Activated CD8-positive, alpha-beta memory T cell treated with anti-CD3 and anti-CD28 coated beads, Interleukin-2, amount 50 U/mL, for 24 hours (primary cell): ENCODE measurements around the gene CELSR3.
A peak's percentile ranks its signal among the peaks of the same experiment; 100 is the strongest.

Experiments used
- DNase-seq: peaks from one replicate; pipeline ENCODE4 v3.0.0-alpha.2; 2020; ENCODE audit errors: extremely low read depth

The CELSR3 gene

GRCh38 chr3:48662145-48662752, 437 bp downstream of the CELSR3 start:
- DNase-seq: no peak

DNA sequence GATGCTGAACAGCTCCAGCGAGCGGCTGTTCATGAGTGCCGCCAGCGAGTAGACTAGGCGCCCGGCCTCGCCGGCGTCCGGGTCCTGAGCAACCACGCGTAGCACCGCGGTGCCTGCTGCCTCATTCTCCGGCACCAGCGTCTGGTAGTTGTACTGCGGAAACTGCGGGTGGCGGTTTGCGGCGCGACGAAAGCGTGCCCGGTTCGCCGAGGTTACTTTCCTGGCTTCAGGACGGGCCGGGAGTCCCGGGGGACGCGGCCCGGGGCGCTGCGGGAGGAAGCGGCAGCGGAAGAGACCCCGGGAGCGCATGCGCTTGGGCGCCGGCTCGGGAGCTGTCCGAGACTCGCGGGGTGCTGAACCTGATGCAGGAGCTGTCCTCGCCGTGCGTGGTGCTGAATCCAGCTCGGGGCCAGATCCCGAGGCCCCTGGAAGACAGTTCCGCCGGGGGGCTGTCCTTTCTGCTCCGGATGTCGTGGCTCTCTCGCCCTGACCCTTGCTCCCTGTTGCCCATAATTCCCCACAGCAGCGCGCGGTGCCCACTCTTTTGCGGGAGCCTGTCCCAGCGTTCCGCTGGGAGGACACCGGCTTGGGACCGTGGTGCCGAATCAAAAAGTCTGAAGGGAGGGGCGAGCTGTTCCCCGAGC, 1.1 kb downstream of the CELSR3 start:
- DNase-seq: peak; percentile 47

DNA sequence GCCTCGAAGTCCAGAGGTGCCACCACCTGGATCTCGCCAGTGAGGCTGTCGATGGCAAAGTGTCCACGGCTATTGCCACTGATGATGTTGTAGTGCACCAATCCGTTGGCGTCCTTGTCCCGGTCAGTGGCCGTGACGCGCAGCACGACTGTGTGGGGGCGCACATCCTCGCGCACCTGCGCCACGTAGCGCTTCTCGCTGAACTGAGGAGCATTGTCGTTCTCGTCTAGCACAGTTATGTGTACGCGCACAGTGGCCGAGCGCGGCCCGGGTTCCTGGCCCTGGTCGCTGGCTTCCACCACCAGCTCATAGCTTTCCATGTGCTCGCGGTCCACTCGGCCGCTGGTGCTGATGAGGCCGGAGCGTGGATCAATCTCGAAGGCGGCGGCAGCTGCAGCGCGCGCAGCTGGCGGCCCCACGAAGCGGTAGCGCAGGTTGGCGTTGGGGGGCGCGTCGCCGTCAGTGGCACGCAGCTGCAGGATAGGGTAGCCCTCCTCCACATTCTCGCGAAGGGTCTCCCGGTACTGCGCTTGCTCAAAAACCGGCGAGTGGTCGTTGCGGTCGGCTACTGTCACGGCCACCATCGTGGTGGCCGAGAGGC, 1.8 kb downstream of the CELSR3 start:
- no peak for DNase-seq

GRCh38 chr3:48656841-48657281, 5.8 kb downstream of the CELSR3 start:
- no peak for DNase-seq

- no peak for DNase-seq
Measured at GRCh38 chr3:48656061-48656840, 6.4 kb downstream of the CELSR3 start.

GRCh38 chr3:48655606-48656005, 7.1 kb downstream of the CELSR3 start:
- DNase-seq: no peak

DNA sequence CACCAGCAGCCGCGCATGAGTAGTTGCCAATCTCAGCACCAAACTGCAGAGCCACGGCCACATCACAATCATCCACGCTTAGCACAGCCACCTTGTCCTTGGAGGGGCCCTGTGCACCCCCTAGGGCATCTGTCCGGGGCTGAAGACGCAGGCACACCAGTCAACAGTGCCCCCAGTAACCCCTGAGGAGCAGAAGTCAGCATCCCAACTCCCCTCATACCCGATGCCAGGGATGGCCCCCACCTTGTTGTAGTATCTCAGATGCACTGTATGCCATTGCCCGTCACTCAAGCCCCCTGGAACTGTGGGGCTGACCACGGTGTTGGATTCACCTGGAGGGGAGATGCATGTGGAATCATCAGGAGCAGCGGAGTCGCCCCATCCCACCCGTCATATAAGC, 7.6 kb downstream of the CELSR3 start:
- DNase-seq: no peak

- DNase-seq: no peak
Measured at GRCh38 chr3:48652923-48653715, 9.6 kb downstream of the CELSR3 start.

DNA sequence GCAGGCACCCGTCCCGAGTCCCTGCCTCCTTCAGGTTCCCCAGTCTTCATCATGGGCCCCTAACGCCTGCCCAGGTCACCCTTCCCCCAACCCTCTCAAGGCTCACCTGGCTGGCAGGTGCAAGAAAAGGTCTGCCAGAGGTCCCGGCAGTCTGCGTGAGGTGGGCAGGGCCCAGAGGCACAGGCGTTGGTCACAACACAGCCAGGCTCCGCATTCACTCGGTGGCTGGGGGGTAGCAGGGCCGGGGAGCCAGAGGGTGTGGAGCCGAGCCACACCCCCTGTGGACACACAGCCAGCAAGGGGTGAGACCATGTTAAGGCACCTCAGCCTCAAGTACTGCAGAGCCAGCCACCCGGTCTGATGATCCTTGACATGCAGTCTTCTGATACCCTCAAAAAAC, 10.9 kb downstream of the CELSR3 start:
- no peak for DNase-seq

DNA sequence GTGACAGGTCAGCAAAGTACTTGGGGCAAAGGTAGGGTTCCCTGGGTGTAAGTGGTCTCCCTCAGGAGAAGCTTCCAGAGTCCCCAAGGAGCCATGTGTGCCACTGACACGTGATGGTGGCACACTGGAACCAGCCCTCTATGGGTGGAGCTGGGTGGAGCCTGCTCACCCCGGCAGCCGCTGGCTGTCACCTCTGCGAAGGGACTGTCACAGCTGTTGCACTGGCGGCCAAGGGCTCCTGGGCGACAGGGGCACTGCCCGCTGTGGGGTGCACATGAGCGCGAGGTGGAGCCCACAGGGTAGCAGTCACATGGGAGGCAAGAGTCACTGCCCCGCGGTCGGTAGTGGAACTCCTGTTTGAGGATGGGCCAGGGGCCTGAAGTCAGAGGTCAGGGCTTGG, 12.0 kb downstream of the CELSR3 start:
- no peak for DNase-seq

DNA sequence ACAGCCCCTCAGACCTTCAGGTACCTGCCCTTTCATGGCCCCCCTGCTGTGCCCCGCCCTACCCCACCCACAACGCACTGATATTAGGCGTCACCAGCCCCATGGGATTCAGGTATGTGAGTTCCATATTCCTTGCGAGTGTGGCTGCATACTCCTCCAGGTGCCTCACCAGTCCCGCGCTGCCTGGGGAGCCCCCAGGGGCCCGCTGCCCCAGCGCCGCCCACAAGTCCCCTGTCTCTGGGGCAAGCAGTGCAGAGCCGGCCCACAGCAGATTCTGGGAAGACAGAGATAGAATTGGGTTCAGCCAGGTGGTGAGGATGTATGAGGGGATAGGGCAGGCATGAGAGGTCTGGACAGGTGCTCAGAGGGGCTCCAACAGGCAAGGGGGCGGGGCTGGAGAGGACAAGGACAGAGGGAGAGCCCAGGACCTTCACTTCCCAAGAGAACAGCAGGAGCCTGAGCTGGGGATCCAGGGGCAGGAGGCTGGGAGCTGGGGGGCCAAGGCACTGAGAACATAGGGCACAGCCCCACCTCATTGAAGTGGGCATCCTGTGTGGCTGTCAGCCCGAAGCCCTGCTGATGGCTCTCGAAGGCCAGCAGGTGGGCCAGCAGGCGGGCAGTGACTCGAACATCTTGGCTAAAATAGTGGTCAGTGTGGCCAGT, 14.4 kb downstream of the CELSR3 start:
- DNase-seq: no peak

DNA sequence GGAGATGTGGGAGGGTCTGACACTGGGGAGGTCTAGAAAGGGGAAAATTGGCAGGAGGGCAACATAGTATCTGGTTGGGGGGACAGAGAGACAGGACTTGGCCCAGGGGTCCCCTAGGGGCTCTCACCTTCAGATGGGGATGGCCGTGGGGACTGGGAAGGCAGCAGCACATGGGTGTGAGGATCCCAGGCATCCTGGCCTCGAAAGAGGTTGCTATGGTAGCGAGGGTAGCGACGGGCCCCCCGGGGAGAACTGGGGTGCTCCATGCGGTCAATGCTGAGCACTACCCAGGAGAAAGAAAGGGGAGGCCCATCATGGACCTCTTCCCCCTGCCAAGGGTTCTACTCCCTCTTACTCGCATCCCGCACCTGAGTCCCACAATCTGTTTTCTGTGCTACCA, 15.0 kb downstream of the CELSR3 start:
- no peak for DNase-seq

GRCh38 chr3:48644898-48645760, 17.6 kb downstream of the CELSR3 start:
- DNase-seq: no peak

DNA sequence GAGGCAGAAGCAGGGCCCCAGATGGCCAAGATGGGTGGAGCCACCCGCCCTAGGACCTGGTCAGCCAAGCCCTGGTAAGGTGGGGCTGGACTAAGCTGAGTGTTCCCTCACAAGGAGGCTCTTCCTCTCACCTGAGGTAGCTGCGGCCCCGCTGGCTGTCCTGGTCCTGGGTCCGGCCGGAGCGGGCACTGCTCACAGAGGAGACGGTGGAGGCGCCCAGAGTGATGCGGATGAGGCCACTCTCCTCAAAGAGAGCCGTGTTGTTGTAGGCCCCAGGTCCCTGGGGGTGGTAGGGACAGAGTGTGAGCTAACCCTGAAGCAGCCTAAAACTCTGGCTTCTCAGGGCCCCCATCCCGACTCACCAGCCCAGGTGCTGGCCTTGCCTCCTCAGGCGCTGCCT, 20.1 kb downstream of the CELSR3 start:
- DNase-seq: no peak

DNA sequence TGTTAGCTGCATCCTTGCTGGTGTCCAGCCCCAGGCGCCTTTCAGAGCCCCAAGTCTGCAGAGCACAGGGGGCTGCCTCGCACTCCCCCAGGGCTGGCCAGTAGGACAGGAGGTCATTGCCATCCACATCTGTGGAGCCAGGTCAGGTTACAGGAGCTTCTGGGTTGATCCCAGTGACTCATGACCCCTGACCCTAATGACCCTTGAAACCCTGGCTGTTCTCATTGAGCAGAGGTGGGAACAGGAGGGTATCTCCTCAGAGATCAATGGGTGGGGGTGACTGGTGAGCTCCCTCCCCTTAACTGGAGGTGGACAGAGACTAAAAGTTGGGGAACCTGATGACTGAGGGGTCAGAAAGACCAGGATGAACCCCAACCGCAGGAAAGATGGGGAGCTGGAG, 21.3 kb downstream of the CELSR3 start:
- DNase-seq: no peak

GRCh38 chr3:48639944-48640606, 22.6 kb downstream of the CELSR3 start:
- DNase-seq: no peak

- no peak for DNase-seq
Measured at GRCh38 chr3:48637305-48637704, 25.4 kb downstream of the CELSR3 start.

GRCh38 chr3:48636149-48636655, 26.5 kb downstream of the CELSR3 start:
- DNase-seq: no peak

GRCh38 chr3:48635222-48636021, 27.3 kb downstream of the CELSR3 start, which contains the start of gene SLC26A6:
TSS of gene SLC26A6 (minus strand) at chr3:48635461. CDS start at chr3:48635393, 68 bp downstream.
- DNase-seq: peak; percentile 85
